Large intestine (tissue), 3 donors: ENCODE results near the gene MICAL2. TPM values are rescaled to one million over a fixed set of nuclear protein-coding genes. Genes with fewer than 3 reads are reported as not detected.

Source experiments
- DNase-seq, 2 donors: peaks; one replicate each; pipeline versions ENCODE4 v3.0.0 to v3.0.0-alpha.2; 2013
- H3K27ac ChIP-seq: one replicate; pipeline ENCODE4 v1.5.1; 2013; ENCODE audit warnings: low read length
- H3K27me3 ChIP-seq: 2 replicates; pipeline ENCODE4 v1.6.1; 2013; ENCODE audit warnings: low read length; ENCODE audit not compliant: control insufficient read depth, insufficient read depth
- H3K36me3 ChIP-seq: 2 replicates; pipeline ENCODE4 v1.6.1; 2013; ENCODE audit warnings: low read length; ENCODE audit not compliant: control insufficient read depth, insufficient read depth
- H3K4me1 ChIP-seq: one replicate; pipeline ENCODE4 v1.6.1; 2013; ENCODE audit warnings: low read length; ENCODE audit not compliant: control insufficient read depth, insufficient read depth
- H3K4me3 ChIP-seq: one replicate; pipeline ENCODE4 v1.5.1; 2013; ENCODE audit warnings: low read length
- H3K9me3 ChIP-seq: one replicate; pipeline ENCODE4 v1.6.1; 2013; ENCODE audit warnings: mild to moderate bottlenecking, low read depth, low read length, moderate library complexity; ENCODE audit not compliant: control insufficient read depth
- WGBS: methylation state at CpG from one replicate; pipeline ENCODE4 v1.1.5; 2013; ENCODE audit warnings: low lambda C conversion rate; ENCODE audit not compliant: insufficient coverage; 5-methylcytosine and 5-hydroxymethylcytosine counted together
- polyA plus RNA-seq: library from polyadenylated mRNA; unstranded; fragments of 120-200 nt; gene quantifications from one replicate; pipeline ENCODE4 v1.2.1, GENCODE V29; 2013

The MICAL2 gene
- polyA plus RNA-seq, 1 donor = 39.8 TPM

DNA sequence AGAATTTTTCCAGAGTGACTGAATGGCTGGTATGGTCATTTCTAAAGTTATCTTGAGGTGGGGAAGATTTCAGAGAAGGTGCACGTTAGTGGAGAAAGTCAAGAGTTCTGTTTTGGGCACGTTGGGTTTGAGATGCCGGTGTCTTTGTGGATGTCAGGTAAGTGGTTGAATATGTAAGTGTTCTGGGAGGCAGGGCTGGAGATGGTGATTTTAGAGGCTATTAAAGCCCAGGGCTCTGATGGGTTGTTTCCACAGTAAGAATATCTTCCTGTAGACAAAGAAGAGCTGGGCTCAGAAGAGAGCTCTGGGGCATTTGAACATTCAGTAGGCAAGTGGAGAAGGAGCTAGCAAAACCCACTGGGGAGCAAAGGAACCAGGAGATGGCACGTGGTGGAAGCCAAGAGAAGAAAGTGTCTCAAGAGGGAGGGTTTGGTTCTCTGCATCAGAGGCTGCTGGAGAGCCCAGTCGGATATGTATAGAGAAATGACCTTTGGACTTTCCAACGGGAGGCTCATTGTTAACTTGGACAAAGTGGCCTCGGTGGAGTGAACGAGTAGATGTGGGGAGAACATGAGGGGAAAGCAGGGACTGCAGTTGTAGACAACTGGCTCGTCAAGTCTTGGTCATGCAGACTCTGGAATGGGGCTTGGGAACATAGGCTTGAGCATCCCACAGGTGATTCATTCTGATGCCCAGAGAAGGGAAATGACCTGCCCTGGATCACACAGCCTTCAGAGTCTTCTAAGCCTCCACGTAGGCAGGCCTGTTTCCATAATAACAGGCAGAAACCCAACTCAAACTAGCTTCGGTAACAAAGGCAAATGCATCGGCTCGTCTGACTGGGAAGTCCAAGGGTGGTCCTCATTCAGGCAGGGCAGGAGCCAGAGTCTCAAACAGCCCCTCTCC is 168.6 kb downstream of the MICAL2 start:
- H3K4me3 ChIP-seq = no peak overlapping the region
- H3K36me3 ChIP-seq = no peaks in the 10 kb centered on the region
- H3K27ac ChIP-seq = no peak overlapping the region
- H3K27me3 ChIP-seq = no peaks in the 10 kb centered on the region
- peak; percentile 31 to 55 for DNase-seq
- 67% methylated on average over 3 of the region's 13 CpGs for WGBS
- peaks cover 22% of the 10 kb centered on the region for H3K4me1 ChIP-seq
- H3K9me3 ChIP-seq = no peaks in the 10 kb centered on the region

DNA sequence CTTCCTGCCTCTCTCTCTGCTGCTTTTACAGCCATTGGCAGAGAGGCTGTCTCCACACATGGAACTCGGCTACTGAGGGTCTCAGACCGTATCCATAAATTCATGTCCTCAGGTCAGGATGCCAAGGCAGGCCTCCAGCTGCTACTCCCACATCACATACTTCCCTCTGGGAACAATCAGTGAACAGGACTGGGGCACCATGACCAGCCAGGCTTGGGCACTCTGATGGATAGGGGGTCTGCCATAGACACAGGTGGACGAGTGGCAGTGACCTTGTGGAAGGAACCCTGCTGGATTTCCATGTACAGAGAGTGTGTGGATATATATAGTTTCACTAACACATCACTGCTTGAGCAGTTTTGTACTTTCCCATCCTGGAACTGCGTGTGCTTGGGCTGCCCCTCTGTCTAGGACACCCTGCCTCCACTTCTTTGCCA is 169.3 kb downstream of the MICAL2 start:
- 80% methylated on average over 1 of the region's 4 CpGs for WGBS
- Histone ChIP-seq H3K4me1 (peaks cover 22% of the 10 kb centered on the region), H3K27me3 (no peaks in the 10 kb centered on the region), H3K4me3 (no peak overlapping the region), H3K36me3 (no peaks in the 10 kb centered on the region), H3K27ac (no peak overlapping the region), H3K9me3 (no peaks in the 10 kb centered on the region)
- no peak for DNase-seq

DNA sequence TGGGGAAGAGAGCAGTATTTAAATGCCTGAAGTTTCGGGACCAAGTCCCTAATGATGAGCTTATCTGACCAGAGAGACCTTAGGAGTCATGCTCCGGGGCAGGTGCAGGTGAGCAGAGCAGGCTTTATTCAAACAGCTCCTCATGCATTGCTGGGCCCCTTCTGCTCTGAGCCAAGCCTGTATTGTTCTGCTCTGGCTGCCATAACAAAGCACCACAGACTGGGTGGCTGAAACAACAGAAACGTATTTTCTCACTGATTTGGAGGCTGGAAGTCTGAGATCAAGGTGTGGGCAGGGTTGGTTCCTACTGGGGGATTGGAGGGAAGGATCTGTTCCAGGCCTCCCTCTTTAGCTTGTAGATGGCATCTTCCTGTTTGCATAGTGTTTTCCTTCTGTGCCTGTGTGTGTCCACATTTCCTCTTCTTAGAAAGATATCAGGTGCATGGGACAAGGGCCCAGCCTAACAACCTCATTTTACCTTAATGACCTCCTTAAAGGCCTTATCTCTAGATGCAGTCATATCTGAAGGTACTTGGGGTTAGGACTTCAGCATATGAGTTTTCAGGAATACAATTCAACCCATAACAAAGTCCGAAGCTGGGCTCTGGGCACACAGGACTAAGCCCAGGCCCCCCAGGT is 169.9 kb downstream of the MICAL2 start:
- Histone ChIP-seq H3K27me3 (no peaks in the 10 kb centered on the region), H3K36me3 (no peaks in the 10 kb centered on the region), H3K4me3 (no peak overlapping the region), H3K27ac (peak overlapping the region; percentile 27), H3K4me1 (peaks cover 22% of the 10 kb centered on the region), H3K9me3 (no peaks in the 10 kb centered on the region)
- no CpG with 5 or more reads among the region's 4 CpGs for WGBS
- DNase-seq = peak in 1 of 2 donors; percentile 35

DNA sequence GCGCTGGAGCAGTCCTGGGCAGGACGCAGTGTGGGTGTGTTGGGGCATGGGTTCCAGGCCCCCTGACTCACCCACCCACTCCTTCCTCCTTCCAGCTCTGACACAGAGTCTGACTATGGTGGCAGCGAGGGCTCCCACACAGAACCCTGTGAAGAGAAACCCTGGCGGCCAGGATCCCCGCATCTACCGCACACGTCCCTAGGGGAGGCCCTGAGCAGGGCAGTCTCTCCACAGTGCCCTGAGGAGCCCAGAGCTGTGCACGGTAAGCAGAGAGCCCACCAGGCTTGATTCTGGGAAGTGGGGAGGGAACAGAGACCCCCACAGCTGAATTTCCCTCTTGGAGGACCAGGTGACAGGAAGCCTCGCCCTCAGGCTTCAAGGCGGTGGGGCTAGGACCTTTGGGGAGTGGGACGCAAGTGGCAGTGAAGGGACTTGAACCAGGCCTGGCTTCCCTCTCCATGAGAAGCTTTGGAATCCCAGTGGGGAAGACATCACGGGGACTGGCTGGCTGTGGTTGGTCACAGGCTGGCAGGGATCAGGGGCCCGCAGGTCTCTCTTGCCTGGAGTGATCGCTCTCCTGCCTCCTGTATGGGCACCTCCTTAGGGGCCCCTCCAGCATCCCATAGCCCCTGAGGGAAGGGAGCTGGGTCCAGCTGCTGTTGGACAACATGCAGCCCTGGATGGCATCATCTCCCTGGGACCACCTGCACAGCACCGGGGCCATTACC is 170.6 kb downstream of the MICAL2 start:
- Histone ChIP-seq H3K27ac (peak overlapping the region; percentile 27), H3K36me3 (no peaks in the 10 kb centered on the region), H3K4me3 (no peak overlapping the region), H3K27me3 (no peaks in the 10 kb centered on the region), H3K4me1 (peaks cover 22% of the 10 kb centered on the region), H3K9me3 (no peaks in the 10 kb centered on the region)
- WGBS = no CpG with 5 or more reads among the region's 15 CpGs
- DNase-seq = no peak

DNA sequence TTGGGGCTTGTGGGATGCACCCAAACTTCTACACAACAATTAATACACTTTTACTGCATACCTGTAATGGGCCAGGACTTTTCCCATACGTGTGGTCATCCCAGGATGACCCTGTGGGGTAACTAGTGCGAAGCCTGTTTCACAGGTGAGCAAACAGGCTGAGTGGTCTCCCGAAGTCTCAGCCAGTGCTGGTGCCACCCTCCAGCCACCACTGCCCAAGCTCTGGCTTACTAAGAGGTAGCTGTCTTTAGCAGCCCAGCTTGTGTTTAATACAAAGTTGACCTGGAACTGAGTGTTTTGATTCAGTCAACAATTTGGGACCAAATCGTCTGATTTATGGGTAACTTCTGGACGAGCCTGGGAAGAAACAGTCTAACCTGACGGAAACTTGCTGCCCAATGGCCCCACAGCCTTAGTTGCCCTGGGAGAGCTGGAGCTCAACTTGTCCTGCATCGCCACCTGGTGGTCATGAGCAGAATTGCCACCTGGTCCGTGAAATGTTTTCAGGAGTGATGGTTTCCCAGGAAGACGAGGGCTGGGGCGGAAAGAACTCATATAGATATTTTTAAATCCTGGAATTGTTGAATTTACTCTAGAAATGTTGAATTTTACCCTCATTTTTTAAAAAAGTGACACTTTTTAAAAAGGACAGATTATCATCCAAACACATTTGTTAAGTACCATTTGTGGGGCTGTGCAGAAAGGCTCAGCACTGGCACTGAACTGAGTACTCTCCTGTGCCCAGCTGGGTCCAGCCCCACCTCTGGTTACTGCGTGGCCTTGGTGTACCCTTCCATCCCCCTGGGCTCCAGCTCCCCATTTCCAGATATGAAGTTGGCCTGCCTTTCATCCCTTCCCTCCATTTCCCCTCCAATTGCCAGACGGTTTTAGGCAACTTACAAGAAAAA is 171.4 kb downstream of the MICAL2 start:
- Histone ChIP-seq H3K27ac (no peak overlapping the region), H3K4me1 (peaks cover 22% of the 10 kb centered on the region), H3K36me3 (no peaks in the 10 kb centered on the region), H3K4me3 (no peak overlapping the region), H3K27me3 (no peaks in the 10 kb centered on the region), H3K9me3 (no peaks in the 10 kb centered on the region)
- DNase-seq = peak; percentile 63 to 68
- WGBS = no CpG with 5 or more reads among the region's 12 CpGs

DNA sequence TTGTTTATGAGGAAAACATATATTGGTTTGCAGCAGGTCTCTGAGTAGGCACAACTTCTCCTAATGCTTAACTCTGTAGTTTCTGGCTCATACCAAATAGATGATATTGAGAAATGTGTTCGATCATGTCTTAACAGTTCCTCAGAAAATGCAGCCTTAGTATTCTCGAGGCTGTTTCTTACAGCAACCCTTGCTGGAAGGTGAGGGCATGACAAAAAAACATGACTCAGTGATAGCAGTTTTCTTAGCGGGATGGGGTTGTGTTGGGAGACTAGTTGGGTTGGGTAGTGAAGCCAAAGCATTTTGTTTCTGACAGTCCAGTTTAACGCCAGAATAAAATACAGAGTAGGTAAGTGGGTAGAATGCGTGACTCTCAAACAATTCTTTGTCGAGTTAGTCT is 172.3 kb downstream of the MICAL2 start:
- no peak for DNase-seq
- Histone ChIP-seq H3K4me1 (peaks cover 22% of the 10 kb centered on the region), H3K9me3 (no peaks in the 10 kb centered on the region), H3K4me3 (no peak overlapping the region), H3K27me3 (no peaks in the 10 kb centered on the region), H3K27ac (no peak overlapping the region), H3K36me3 (no peaks in the 10 kb centered on the region)
- WGBS = 100% methylated on average over 1 of the region's 6 CpGs

DNA sequence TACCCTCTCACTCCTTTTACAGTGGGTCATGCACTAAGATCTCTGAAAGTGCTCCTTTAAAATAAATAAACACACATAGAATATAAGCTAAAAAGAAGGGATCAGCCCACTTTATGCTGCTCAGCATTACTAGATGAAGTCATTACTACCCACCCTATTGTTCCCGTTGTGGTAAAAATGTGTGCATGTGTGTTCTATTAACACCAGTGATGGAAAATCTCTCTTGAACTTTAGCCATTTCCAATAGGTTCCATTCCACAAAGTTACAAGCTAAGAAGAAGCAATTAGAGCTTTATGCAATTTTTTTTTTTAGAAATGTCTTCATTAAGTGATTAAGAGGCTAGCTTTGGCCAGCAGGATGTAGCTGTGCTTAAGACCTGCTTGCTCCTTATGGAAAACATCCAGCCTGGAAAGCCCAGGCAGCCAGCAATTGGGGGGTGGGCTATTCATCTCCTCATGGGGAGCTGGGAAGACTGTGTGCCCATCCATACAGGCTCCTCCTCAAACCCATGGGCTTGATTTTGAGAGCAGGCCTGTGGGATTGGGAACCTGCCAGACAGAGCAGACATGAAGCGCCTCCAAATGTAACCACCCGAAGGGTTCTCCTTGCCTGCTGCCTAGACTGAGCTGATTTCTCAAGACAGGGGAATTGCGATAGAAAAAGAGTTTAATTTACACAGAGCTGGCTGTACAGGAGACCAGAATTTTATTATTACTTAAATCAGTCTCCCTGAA is 174.1 kb downstream of the MICAL2 start:
- Histone ChIP-seq H3K4me3 (no peak overlapping the region), H3K9me3 (no peaks in the 10 kb centered on the region), H3K27ac (no peak overlapping the region), H3K4me1 (peaks cover 16% of the 10 kb centered on the region), H3K27me3 (no peaks in the 10 kb centered on the region), H3K36me3 (no peaks in the 10 kb centered on the region)
- no peak for DNase-seq
- WGBS = 90% methylated on average over 2 of the region's 4 CpGs

DNA sequence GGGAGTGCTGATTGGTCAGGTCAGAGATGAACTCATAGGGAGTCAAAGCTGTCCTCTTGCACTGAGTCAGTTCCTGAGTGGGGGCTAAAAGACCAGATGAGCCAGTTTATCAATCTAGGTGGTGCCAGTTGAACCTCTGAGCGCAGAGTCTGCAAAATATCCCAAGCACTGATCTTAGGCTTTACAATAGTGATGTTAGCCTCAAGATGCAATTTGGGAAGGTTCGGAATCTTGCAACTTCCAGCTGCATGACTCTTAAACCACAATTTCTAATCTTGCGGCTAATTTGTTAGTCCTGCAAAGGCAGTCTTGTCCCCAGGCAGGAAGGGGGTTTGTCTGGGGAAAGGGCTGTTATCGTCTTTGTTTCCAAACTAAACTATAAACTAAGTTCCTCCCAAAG is 174.7 kb downstream of the MICAL2 start:
- no peak for DNase-seq
- no CpG with 5 or more reads among the region's 4 CpGs for WGBS
- H3K4me1 ChIP-seq = peaks cover 10% of the 10 kb centered on the region
- no peaks in the 10 kb centered on the region for H3K9me3 ChIP-seq
- no peaks in the 10 kb centered on the region for H3K27me3 ChIP-seq
- H3K4me3 ChIP-seq = no peak overlapping the region
- H3K36me3 ChIP-seq = no peaks in the 10 kb centered on the region
- no peak overlapping the region for H3K27ac ChIP-seq

DNA sequence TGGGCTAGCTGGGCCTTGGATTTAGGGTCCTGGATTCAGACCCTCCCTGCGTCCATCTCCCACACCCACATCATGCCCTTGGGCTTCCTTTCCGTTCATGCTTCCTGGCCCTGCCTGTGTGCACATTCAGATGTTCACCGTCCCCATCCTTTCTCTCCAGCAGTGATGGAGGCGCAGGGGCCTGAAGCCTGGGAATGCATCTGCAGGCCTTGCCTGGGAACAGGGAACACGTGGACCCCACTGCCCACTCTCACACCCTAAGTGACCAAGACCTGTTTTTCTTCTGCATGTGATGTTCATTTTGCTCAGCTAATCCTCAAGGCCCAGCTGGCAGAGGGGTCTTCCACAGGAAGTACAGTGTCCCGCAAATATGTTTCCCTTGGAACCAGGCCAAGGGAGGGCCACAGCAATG is 175.4 kb downstream of the MICAL2 start:
- Histone ChIP-seq H3K27me3 (no peaks in the 10 kb centered on the region), H3K4me1 (peaks cover 5% of the 10 kb centered on the region), H3K9me3 (no peaks in the 10 kb centered on the region), H3K36me3 (no peaks in the 10 kb centered on the region), H3K27ac (no peak overlapping the region), H3K4me3 (no peak overlapping the region)
- no peak for DNase-seq
- no CpG with 5 or more reads among the region's 6 CpGs for WGBS
